Heart left ventricle (tissue), 13 donors: ENCODE measurements around the gene BEND2.

Source experiments
- CTCF ChIP-seq, 12 donors: fragments of 200-600 bp; sonication (generic) in 4 of 12; IDR thresholded peaks; one replicate each; pipeline versions ENCODE4 v1.5.0 to v1.8.0; 2018 to 2022; ENCODE audit warnings: antibody characterized with exemption in 12 of 12, mild to moderate bottlenecking in 5 of 12
- POLR2A ChIP-seq, 2 donors: fragments of 450-650 bp; IDR thresholded peaks; one replicate each; pipeline ENCODE4 v1.6.1; 2017; ENCODE audit warnings: antibody characterized with exemption in 2 of 2, mild to moderate bottlenecking in 2 of 2, moderate library complexity in 2 of 2
- donor health status: ischemic (EF 13 %, LVEDD 7.1; RV severe dilation, severe dysfunction).
- donor health status: DM: no; HTN: yes; CAD: no.
- donor health status: DM: no; HTN: no; CAD: no.
- donor health status: ischemic (EF 25% LVEDD 6.9; RV normal size, moderate dysfunction).
- donor health status: ischemic (EF 25% LVEDD 5.7; RV mildly dilated, moderate dysfunction).
- donor health status: ischemic (EF 35%, LVEDD 5.7; RV mildly dilated, moderate dysfunction).
- donor health status: nonischemic (EF 11% LVEDD 7.7; RV severe dilation, severe dysfunction).
- donor health status: DM: yes; HTN: yes; CAD: no.
- donor health status: PGD.
- donor health status: ischemic (EF 29% LVEDD 5.4; RV normal size, mild dysfunction).
- donor health status: nonischemic (EF 23%, LVEDD 6.1; RV moderate dilation, normal function).

GRCh38 chrX:18206657-18207056 is 14.0 kb downstream of the BEND2 start:
- no peak for TF ChIP-seq CTCF (IDR thresholded peaks at IDR 0.05)
- TF ChIP-seq POLR2A (IDR thresholded peaks at IDR 0.05) = no peak
